HG02678 (cell line): ENCODE measurements around the gene ZNF207.
"Not testable (repeated sequence)": the region's sequence is repeated elsewhere in the genome, so short reads cannot be mapped to it uniquely, and the experiment has no call there.

Experiments
- ATAC-seq: cut with Tn5 transposase; IDR thresholded peaks from one replicate; pipeline ENCODE4 v1.9.1; 2021; ENCODE audit warnings: mild to moderate bottlenecking, moderate library complexity; ENCODE audit not compliant: unreplicated experiment

The ZNF207 gene

GRCh38 chr17:32385971-32386370 is 36.0 kb downstream of the ZNF207 start:
- no peak for ATAC-seq

GRCh38 chr17:32386844-32387243 is 36.9 kb downstream of the ZNF207 start:
- ATAC-seq, result no peak

- ATAC-seq, result not testable (repeated sequence)
These were observed 38.2 kb downstream of the ZNF207 start for GRCh38 chr17:32388128-32388527.

GRCh38 chr17:32388613-32389459 is 38.9 kb downstream of the ZNF207 start:
- ATAC-seq, result no peak

GRCh38 chr17:32393904-32394303 is 43.9 kb downstream of the ZNF207 start:
- ATAC-seq, result no peak

GRCh38 chr17:32396343-32396742 is 46.4 kb downstream of the ZNF207 start:
- ATAC-seq, result no peak

GRCh38 chr17:32398946-32399345 is 49.0 kb downstream of the ZNF207 start:
- ATAC-seq, result no peak

GRCh38 chr17:32410085-32410484 is 60.1 kb downstream of the ZNF207 start:
- ATAC-seq, result not testable (repeated sequence)

GRCh38 chr17:32426894-32427293 is 76.9 kb downstream of the ZNF207 start:
- ATAC-seq, result no peak

GRCh38 chr17:32429598-32429997 is 79.6 kb downstream of the ZNF207 start:
- no peak for ATAC-seq
